Neural cell (in vitro differentiated cells): Measurements from ENCODE around the gene STMN3.

Source experiments
- CTCF ChIP-seq: fragments of 450-650 bp; IDR thresholded peaks from 2 replicates; pipeline ENCODE4 v1.5.1; 2014; ENCODE audit warnings: antibody characterized with exemption, mild to moderate bottlenecking, moderate library complexity; ENCODE audit not compliant: poor library complexity, severe bottlenecking
- EZH2 ChIP-seq: fragments of 200-600, 300-800 bp; shearing (Covaris generic), sonication (generic); IDR thresholded peaks from 2 replicates; pipeline ENCODE4 v1.6.1; 2014; ENCODE audit warnings: antibody characterized with exemption, low read length, borderline replicate concordance, mild to moderate bottlenecking; ENCODE audit not compliant: insufficient read depth, poor library complexity, severe bottlenecking
- POLR2AphosphoS5 ChIP-seq: IDR thresholded peaks from 2 replicates; pipeline ENCODE4 v1.6.1; 2012

- no peak for TF ChIP-seq CTCF
- no peak for TF ChIP-seq EZH2
- TF ChIP-seq POLR2AphosphoS5 = no peak
Measured at GRCh38 chr20:63627751-63628245, 25.4 kb downstream of the STMN3 start.
